SK-N-SH (cell line): Measurements from ENCODE around the gene DYNLRB1. TPM values are rescaled to one million over a fixed set of nuclear protein-coding genes. Genes with fewer than 3 reads are reported as not detected.

Experiments used
- CTCF ChIA-PET: fragments of 300-600, 350-600 bp; formaldehyde crosslinking; extraction: SDS; loops from one replicate; lab custom pipeline; 2021; lab: Yijun Ruan, JAX
- POLR2A ChIA-PET: fragments of 350-600 bp; sonication (Branson Sonifier 250); formaldehyde crosslinking; extraction: SDS; loops from one replicate; lab custom pipeline; 2020; ENCODE audit warnings: antibody characterized with exemption, inconsistent platforms; lab: Yijun Ruan, JAX
- DNase-seq: peaks from one replicate; pipeline ENCODE4 v3.0.0; 2012
- H2AFZ ChIP-seq: fragments of 200-600 bp; sonication (generic); 2 replicates; pipeline ENCODE4 v1.8.1; 2016; ENCODE audit warnings: antibody characterized with exemption, mild to moderate bottlenecking, low read depth
- H3F3A ChIP-seq: fragments of 200-600 bp; sonication (generic); replicated peaks from 2 replicates; pipeline ENCODE3; 2016; ENCODE audit warnings: antibody characterized with exemption, mild to moderate bottlenecking; ENCODE audit not compliant: insufficient read depth
- H3K27ac ChIP-seq, 2 experiments: fragments of 200-500 bp in 1 of 2; fragments of 200-600 bp in 1 of 2; sonication (Bioruptor generic) in 1 of 2; sonication (generic), shearing (Covaris generic) in 1 of 2; 2 replicates each; pipeline versions ENCODE4 v1.5.1 to v1.6.1; 2014 to 2016; ENCODE audit warnings: low read depth in 2 of 2, inconsistent platforms in 1 of 2, low read length in 1 of 2, mild to moderate bottlenecking in 1 of 2, mixed read lengths in 1 of 2
- H3K27me3 ChIP-seq: fragments of 200-600 bp; sonication (generic), shearing (Covaris generic); 2 replicates; pipeline ENCODE4 v1.6.1; 2016; ENCODE audit warnings: mixed run types; ENCODE audit not compliant: insufficient read depth
- H3K36me3 ChIP-seq, 2 experiments: fragments of 200-500 bp in 1 of 2; fragments of 200-600 bp in 1 of 2; sonication (Bioruptor generic) in 1 of 2; sonication (generic) in 1 of 2; replicated peaks in 1 of 2; 2 replicates each; pipeline versions ENCODE3 to v1.5.1; 2014 to 2016; ENCODE audit warnings: low read length in 1 of 2, mild to moderate bottlenecking in 1 of 2; ENCODE audit not compliant: insufficient read depth in 2 of 2, control insufficient read depth in 1 of 2
- H3K4me1 ChIP-seq, 2 experiments: fragments of 200-500 bp in 1 of 2; fragments of 200-600 bp in 1 of 2; sonication (Bioruptor generic) in 1 of 2; sonication (generic), shearing (Covaris generic) in 1 of 2; 2 replicates each; pipeline versions ENCODE4 v1.5.1 to v1.6.1; 2014 to 2016; ENCODE audit warnings: low read depth in 1 of 2, low read length in 1 of 2, mixed run types in 1 of 2; ENCODE audit not compliant: insufficient read depth in 2 of 2, control insufficient read depth in 1 of 2
- H3K4me2 ChIP-seq: fragments of 200-600 bp; sonication (generic), shearing (Covaris generic); 2 replicates; pipeline ENCODE4 v1.6.1; 2017; ENCODE audit warnings: mixed run types
- H3K4me3 ChIP-seq, 2 experiments: fragments of 200-500 bp in 1 of 2; fragments of 200-600 bp in 1 of 2; sonication (Bioruptor generic) in 1 of 2; sonication (generic), shearing (Covaris generic) in 1 of 2; 2 replicates each; pipeline versions ENCODE4 v1.5.1 to v1.8.1; 2014 to 2016; ENCODE audit warnings: low read depth in 2 of 2, inconsistent platforms in 1 of 2, low read length in 1 of 2, mild to moderate bottlenecking in 1 of 2, mixed read lengths in 1 of 2, moderate library complexity in 1 of 2
- H3K79me2 ChIP-seq: fragments of 200-600 bp; sonication (generic); 2 replicates; pipeline ENCODE4 v1.8.1; 2017; ENCODE audit warnings: mild to moderate bottlenecking; ENCODE audit not compliant: insufficient read depth
- H3K9ac ChIP-seq: fragments of 200-600 bp; sonication (generic); 2 replicates; pipeline ENCODE4 v1.6.1; 2017; ENCODE audit warnings: mixed run types
- H3K9me2 ChIP-seq: fragments of 200-600 bp; sonication (generic); 2 replicates; pipeline ENCODE4 v1.6.1; 2017; ENCODE audit warnings: mixed run types
- H3K9me3 ChIP-seq: fragments of 200-600 bp; sonication (generic); 2 replicates; pipeline ENCODE4 v1.6.1; 2017; ENCODE audit warnings: mixed run types, mild to moderate bottlenecking, moderate library complexity
- H4K20me1 ChIP-seq: fragments of 200-600 bp; sonication (generic); 2 replicates; pipeline ENCODE4 v1.6.1; 2017; ENCODE audit warnings: mild to moderate bottlenecking, mixed run types; ENCODE audit not compliant: insufficient read depth
- ELF1 ChIP-seq: IDR thresholded peaks from 2 replicates; pipeline ENCODE4 v1.4.0; 2012
- EZH2phosphoT487 ChIP-seq: fragments of 200-600 bp; sonication (generic); IDR thresholded peaks from 2 replicates; pipeline ENCODE4 v1.6.1; 2017; ENCODE audit warnings: low read depth, mixed run types, mild to moderate bottlenecking, antibody characterized with exemption, moderate library complexity, borderline replicate concordance
- FOSL2 ChIP-seq: IDR thresholded peaks from 2 replicates; pipeline ENCODE4 v1.4.0; 2012; ENCODE audit warnings: low read depth, mild to moderate bottlenecking, moderate library complexity, borderline replicate concordance
- FOXJ3 ChIP-seq: sonication (generic); formaldehyde crosslinking; IDR thresholded peaks from 2 replicates; pipeline ENCODE4 v1.5.1; 2020; ENCODE audit warnings: mild to moderate bottlenecking, missing genetic modification reagents
- GATA2 ChIP-seq: sonication (generic); formaldehyde crosslinking; IDR thresholded peaks from 2 replicates; pipeline ENCODE4 v1.5.0; 2020; ENCODE audit warnings: mild to moderate bottlenecking, missing genetic modification reagents
- MXI1 ChIP-seq: IDR thresholded peaks from 2 replicates; pipeline ENCODE4 v1.6.1; 2012; ENCODE audit warnings: mild to moderate bottlenecking, low read depth, low read length, improper control_type of control experiment
- SIN3A ChIP-seq: IDR thresholded peaks from 2 replicates; pipeline ENCODE4 v1.6.1; 2012; ENCODE audit warnings: low read depth, mild to moderate bottlenecking, low read length, moderate library complexity, borderline replicate concordance
- SMC3 ChIP-seq: IDR thresholded peaks from 2 replicates; pipeline ENCODE4 v1.6.1; 2012; ENCODE audit warnings: low read depth, low read length, improper control_type of control experiment
- TEAD4 ChIP-seq: IDR thresholded peaks from 2 replicates; pipeline ENCODE4 v1.4.0; 2012; ENCODE audit warnings: mild to moderate bottlenecking, borderline replicate concordance; ENCODE audit not compliant: insufficient read depth
- USF1 ChIP-seq: IDR thresholded peaks from 2 replicates; pipeline ENCODE4 v1.4.0; 2012; ENCODE audit warnings: low read depth, borderline replicate concordance
- ZBTB33 ChIP-seq: IDR thresholded peaks from 2 replicates; pipeline ENCODE4 v1.4.0; 2012; ENCODE audit warnings: low read depth, borderline replicate concordance
- WGBS: methylation state at CpG from one replicate; pipeline ENCODE4 v1.1.6; 2017; ENCODE audit warnings: low lambda C conversion rate; 5-methylcytosine and 5-hydroxymethylcytosine counted together
- polyA plus RNA-seq, 3 experiments: library from polyadenylated mRNA; depleted of rRNA; stranded (reverse); fragments of >200 nt; gene quantifications; 2 replicates each; pipeline ENCODE4 v1.2.3, GENCODE V29; 2012
- TF ChIP-seq, protein P1 (sequence below): fragments of 200-600 bp; sonication (generic); IDR thresholded peaks from 2 replicates; pipeline ENCODE4 v1.6.1; 2017; ENCODE audit warnings: antibody characterized with exemption, mild to moderate bottlenecking, moderate library complexity
- TF ChIP-seq, protein P2 (sequence below): fragments of 150-350 bp; IDR thresholded peaks from 2 replicates; pipeline ENCODE4 v1.6.1; 2017; ENCODE audit warnings: antibody characterized with exemption, low read length, low read depth, borderline replicate concordance
- TF ChIP-seq, protein P3 (sequence below): fragments of 150-350 bp; IDR thresholded peaks from 2 replicates; pipeline ENCODE4 v1.6.1; 2016; ENCODE audit warnings: mild to moderate bottlenecking, low read depth, low read length
- TF ChIP-seq, protein P4 (sequence below): IDR thresholded peaks from 2 replicates; pipeline ENCODE4 v1.6.1; 2012; ENCODE audit warnings: mild to moderate bottlenecking, low read depth, low read length, moderate library complexity

DYNLRB1 gene
- polyA plus RNA-seq, 1 of the 3 experiments (the other 2 are of a cell fraction) = 402 TPM

DNA sequence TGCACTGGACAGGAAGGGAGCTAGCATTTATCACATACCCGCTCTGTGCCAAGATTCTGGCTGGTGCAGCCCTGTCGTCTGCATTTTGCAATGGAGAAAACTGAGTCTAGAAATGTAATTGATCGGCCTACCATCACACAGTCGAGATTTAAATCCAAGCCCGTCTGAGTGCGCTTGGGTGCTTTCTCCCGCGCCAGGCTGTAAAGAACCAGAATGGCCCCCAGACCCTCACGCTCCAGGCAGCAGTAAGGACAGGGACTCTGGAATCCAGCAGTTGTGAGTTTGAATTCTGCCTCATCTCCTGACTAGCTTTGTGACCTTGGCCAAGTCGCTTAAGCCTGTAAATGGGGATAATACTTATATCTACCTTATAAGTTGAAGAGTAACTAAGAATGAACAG, 10.8 kb downstream of the DYNLRB1 start (continued):
- TF ChIP-seq, protein P1, sequence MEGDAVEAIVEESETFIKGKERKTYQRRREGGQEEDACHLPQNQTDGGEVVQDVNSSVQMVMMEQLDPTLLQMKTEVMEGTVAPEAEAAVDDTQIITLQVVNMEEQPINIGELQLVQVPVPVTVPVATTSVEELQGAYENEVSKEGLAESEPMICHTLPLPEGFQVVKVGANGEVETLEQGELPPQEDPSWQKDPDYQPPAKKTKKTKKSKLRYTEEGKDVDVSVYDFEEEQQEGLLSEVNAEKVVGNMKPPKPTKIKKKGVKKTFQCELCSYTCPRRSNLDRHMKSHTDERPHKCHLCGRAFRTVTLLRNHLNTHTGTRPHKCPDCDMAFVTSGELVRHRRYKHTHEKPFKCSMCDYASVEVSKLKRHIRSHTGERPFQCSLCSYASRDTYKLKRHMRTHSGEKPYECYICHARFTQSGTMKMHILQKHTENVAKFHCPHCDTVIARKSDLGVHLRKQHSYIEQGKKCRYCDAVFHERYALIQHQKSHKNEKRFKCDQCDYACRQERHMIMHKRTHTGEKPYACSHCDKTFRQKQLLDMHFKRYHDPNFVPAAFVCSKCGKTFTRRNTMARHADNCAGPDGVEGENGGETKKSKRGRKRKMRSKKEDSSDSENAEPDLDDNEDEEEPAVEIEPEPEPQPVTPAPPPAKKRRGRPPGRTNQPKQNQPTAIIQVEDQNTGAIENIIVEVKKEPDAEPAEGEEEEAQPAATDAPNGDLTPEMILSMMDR = no peak
- TF ChIP-seq ZBTB33 = no peak
- no peak for TF ChIP-seq SIN3A
- no peak for TF ChIP-seq FOXJ3 (CRISPR knock-in tag)
- TF ChIP-seq, protein P2, sequence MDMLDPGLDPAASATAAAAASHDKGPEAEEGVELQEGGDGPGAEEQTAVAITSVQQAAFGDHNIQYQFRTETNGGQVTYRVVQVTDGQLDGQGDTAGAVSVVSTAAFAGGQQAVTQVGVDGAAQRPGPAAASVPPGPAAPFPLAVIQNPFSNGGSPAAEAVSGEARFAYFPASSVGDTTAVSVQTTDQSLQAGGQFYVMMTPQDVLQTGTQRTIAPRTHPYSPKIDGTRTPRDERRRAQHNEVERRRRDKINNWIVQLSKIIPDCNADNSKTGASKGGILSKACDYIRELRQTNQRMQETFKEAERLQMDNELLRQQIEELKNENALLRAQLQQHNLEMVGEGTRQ = no peak
- TF ChIP-seq USF1 = no peak

DNA sequence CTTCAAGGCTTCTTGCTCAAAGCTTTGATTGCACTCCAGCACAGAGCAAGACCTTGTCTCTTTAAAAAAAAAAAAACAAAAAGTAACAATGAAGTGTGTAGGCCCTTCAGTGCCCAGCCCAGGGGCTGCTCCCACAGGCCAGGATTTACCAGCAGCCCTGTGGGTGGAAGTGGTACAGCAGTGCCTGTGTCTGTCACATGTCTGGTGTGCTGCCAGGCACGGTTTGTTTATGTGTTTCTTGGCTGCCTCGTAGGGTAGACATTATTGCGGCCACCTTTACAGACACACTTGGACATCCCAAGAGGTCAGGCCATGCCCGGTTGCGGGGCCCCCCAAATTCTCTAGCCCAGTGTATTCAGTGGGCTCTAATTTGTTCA, 12.7 kb downstream of the DYNLRB1 start:
- H4K20me1 ChIP-seq = peaks cover 58% of the 10 kb centered on the region
- H3K79me2 ChIP-seq = peaks cover 68% of the 10 kb centered on the region
- H3K4me1 ChIP-seq = peaks cover 13 to 15% of the 10 kb centered on the region in 2 experiments; a peak in 2 of 4 replicates
- H3K9me3 ChIP-seq = no peaks in the 10 kb centered on the region
- H3K27ac ChIP-seq = no peak overlapping the region
- ChIA-PET CTCF (no interaction called here), POLR2A (no interaction called here)
- no peak overlapping the region for H3K9ac ChIP-seq
- H3K27me3 ChIP-seq = no peaks in the 10 kb centered on the region
- peaks cover 29% of the 10 kb centered on the region for H3F3A ChIP-seq
- H2AFZ ChIP-seq = no peak overlapping the region
- no peak overlapping the region for H3K4me3 ChIP-seq
- no peaks in the 10 kb centered on the region for H3K9me2 ChIP-seq
- no peak overlapping the region for H3K4me2 ChIP-seq
- 98% methylated on average over 5 of the region's 5 CpGs for WGBS
- no peak for DNase-seq
- H3K36me3 ChIP-seq = peaks cover 50 to 65% of the 10 kb centered on the region in 2 experiments
- TF ChIP-seq, protein P3, sequence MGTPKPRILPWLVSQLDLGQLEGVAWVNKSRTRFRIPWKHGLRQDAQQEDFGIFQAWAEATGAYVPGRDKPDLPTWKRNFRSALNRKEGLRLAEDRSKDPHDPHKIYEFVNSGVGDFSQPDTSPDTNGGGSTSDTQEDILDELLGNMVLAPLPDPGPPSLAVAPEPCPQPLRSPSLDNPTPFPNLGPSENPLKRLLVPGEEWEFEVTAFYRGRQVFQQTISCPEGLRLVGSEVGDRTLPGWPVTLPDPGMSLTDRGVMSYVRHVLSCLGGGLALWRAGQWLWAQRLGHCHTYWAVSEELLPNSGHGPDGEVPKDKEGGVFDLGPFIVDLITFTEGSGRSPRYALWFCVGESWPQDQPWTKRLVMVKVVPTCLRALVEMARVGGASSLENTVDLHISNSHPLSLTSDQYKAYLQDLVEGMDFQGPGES = no peak
- no peak for TF ChIP-seq ELF1
- no peak for TF ChIP-seq MXI1
- no peak for TF ChIP-seq GATA2 (CRISPR knock-in tag)
- TF ChIP-seq, protein P2 = no peak
- no peak for TF ChIP-seq FOSL2
- TF ChIP-seq ZBTB33 = no peak
- TF ChIP-seq EZH2phosphoT487 = no peak
- TF ChIP-seq, protein P4, sequence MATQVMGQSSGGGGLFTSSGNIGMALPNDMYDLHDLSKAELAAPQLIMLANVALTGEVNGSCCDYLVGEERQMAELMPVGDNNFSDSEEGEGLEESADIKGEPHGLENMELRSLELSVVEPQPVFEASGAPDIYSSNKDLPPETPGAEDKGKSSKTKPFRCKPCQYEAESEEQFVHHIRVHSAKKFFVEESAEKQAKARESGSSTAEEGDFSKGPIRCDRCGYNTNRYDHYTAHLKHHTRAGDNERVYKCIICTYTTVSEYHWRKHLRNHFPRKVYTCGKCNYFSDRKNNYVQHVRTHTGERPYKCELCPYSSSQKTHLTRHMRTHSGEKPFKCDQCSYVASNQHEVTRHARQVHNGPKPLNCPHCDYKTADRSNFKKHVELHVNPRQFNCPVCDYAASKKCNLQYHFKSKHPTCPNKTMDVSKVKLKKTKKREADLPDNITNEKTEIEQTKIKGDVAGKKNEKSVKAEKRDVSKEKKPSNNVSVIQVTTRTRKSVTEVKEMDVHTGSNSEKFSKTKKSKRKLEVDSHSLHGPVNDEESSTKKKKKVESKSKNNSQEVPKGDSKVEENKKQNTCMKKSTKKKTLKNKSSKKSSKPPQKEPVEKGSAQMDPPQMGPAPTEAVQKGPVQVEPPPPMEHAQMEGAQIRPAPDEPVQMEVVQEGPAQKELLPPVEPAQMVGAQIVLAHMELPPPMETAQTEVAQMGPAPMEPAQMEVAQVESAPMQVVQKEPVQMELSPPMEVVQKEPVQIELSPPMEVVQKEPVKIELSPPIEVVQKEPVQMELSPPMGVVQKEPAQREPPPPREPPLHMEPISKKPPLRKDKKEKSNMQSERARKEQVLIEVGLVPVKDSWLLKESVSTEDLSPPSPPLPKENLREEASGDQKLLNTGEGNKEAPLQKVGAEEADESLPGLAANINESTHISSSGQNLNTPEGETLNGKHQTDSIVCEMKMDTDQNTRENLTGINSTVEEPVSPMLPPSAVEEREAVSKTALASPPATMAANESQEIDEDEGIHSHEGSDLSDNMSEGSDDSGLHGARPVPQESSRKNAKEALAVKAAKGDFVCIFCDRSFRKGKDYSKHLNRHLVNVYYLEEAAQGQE = no peak
- no peak for TF ChIP-seq TEAD4
- no peak for TF ChIP-seq SIN3A
- TF ChIP-seq SMC3 = no peak
